Heart left ventricle (tissue), 13 donors: Measurements from ENCODE around the gene TAB3.

ENCODE experiments used
- POLR2A ChIP-seq, 2 donors: fragments of 450-650 bp; IDR thresholded peaks; one replicate each; pipeline ENCODE4 v1.6.1; 2017; ENCODE audit warnings: antibody characterized with exemption in 2 of 2, mild to moderate bottlenecking in 2 of 2, moderate library complexity in 2 of 2
- TF ChIP-seq, protein P1 (sequence below), 12 donors: fragments of 200-600 bp; sonication (generic) in 4 of 12; IDR thresholded peaks; one replicate each; pipeline versions ENCODE4 v1.5.0 to v1.8.0; 2018 to 2022; ENCODE audit warnings: antibody characterized with exemption in 12 of 12, mild to moderate bottlenecking in 5 of 12
- donor health status: ischemic (EF 13 %, LVEDD 7.1; RV severe dilation, severe dysfunction).
- donor health status: DM: no; HTN: yes; CAD: no.
- donor health status: DM: no; HTN: no; CAD: no.
- donor health status: ischemic (EF 25% LVEDD 6.9; RV normal size, moderate dysfunction).
- donor health status: ischemic (EF 25% LVEDD 5.7; RV mildly dilated, moderate dysfunction).
- donor health status: ischemic (EF 35%, LVEDD 5.7; RV mildly dilated, moderate dysfunction).
- donor health status: nonischemic (EF 11% LVEDD 7.7; RV severe dilation, severe dysfunction).
- donor health status: DM: yes; HTN: yes; CAD: no.
- donor health status: PGD.
- donor health status: ischemic (EF 29% LVEDD 5.4; RV normal size, mild dysfunction).
- donor health status: nonischemic (EF 23%, LVEDD 6.1; RV moderate dilation, normal function).

DNA sequence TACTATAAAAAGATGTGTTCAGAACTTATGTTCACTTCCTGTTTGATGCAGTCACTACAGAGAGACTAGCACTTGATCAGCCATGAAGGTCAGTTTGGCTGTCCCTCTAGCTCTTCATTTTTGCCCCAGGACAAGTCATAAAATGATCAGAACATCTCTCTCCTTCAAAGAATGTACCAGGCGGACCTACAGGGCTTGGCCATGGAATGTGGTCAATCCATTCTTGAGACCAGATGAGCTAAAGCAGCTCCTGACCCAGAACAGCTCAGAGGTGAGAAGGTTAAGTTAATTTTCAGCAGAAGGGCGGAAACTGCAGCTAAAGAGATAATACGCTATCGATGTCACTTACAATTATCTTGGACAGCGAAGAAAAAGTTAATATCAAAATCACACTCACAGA is 49.2 kb upstream of the TAB3 start:
- TF ChIP-seq, protein P1, sequence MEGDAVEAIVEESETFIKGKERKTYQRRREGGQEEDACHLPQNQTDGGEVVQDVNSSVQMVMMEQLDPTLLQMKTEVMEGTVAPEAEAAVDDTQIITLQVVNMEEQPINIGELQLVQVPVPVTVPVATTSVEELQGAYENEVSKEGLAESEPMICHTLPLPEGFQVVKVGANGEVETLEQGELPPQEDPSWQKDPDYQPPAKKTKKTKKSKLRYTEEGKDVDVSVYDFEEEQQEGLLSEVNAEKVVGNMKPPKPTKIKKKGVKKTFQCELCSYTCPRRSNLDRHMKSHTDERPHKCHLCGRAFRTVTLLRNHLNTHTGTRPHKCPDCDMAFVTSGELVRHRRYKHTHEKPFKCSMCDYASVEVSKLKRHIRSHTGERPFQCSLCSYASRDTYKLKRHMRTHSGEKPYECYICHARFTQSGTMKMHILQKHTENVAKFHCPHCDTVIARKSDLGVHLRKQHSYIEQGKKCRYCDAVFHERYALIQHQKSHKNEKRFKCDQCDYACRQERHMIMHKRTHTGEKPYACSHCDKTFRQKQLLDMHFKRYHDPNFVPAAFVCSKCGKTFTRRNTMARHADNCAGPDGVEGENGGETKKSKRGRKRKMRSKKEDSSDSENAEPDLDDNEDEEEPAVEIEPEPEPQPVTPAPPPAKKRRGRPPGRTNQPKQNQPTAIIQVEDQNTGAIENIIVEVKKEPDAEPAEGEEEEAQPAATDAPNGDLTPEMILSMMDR (IDR thresholded peaks at IDR 0.05): no peak
- no peak for TF ChIP-seq POLR2A (IDR thresholded peaks at IDR 0.05)
